Measurements from ENCODE around the gene TRPV4.
A peak's percentile ranks its signal among the peaks of the same experiment; 100 is the strongest.

TRPV4 gene

DNA sequence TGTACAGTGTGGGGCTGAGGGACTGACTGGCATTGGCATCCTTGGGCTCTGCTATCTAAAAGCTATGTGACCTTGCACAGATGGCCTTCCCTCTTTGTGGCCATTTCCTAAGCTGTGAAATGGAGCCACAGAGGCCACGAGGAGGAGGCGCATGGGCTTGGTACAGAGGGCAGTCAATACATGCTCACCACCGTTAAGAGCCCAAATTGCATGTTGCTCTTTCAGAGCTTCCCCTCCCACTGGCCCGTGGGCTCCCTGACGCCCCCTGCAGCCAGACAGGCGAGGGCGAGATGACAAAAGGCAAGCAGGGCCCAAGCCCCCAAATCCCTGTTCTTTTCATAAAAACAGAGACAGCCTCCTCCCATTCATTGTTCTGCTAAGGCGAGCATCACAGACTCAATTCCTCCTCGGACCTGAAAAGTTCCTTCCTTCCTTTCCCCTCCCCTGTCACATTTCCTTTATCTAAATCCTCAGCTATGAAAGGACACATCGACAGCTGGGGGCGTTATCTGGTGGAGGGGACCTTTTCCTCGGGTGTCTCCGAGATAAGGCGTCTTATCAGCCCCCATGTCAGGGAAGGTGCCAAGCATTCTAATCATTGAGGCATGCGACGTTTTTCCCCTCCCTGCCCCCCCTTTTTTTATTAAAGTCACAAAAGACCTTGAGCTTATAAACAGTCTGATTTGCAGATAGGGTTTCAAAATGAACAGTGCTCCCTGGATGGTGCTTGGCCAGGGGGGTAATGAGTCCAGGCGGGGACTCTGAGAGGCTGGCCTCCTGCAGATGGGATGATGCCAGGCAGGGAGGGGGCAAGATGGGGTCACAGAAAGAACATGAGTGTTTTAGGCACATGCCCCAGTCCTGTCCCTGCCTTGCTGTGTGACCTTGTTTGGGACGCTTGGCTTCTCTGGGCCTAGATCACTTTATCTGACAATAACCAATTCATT lies 93.2 kb downstream of the TRPV4 start:
- DNase-seq (ENCODE audit: low read depth), result peak; percentile 51
- TF ChIP-seq POLR2A (IDR thresholded peaks at IDR 0.05; ENCODE audit: extremely low read depth, insufficient read length), result no peak
- TF ChIP-seq, protein P1, sequence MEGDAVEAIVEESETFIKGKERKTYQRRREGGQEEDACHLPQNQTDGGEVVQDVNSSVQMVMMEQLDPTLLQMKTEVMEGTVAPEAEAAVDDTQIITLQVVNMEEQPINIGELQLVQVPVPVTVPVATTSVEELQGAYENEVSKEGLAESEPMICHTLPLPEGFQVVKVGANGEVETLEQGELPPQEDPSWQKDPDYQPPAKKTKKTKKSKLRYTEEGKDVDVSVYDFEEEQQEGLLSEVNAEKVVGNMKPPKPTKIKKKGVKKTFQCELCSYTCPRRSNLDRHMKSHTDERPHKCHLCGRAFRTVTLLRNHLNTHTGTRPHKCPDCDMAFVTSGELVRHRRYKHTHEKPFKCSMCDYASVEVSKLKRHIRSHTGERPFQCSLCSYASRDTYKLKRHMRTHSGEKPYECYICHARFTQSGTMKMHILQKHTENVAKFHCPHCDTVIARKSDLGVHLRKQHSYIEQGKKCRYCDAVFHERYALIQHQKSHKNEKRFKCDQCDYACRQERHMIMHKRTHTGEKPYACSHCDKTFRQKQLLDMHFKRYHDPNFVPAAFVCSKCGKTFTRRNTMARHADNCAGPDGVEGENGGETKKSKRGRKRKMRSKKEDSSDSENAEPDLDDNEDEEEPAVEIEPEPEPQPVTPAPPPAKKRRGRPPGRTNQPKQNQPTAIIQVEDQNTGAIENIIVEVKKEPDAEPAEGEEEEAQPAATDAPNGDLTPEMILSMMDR (IDR thresholded peaks at IDR 0.05; ENCODE audit: low read depth, low read length), result peak; percentile 83
- TF ChIP-seq, protein P2, sequence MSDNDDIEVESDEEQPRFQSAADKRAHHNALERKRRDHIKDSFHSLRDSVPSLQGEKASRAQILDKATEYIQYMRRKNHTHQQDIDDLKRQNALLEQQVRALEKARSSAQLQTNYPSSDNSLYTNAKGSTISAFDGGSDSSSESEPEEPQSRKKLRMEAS (IDR thresholded peaks at IDR 0.05; ENCODE audit: low read depth, low read length), result no peak
- TF ChIP-seq MYC (IDR thresholded peaks at IDR 0.05; ENCODE audit: low read depth, low read length), result no peak
- H3K4me3 ChIP-seq (ENCODE audit: low read depth, low read length), result no peak overlapping the region

DNA sequence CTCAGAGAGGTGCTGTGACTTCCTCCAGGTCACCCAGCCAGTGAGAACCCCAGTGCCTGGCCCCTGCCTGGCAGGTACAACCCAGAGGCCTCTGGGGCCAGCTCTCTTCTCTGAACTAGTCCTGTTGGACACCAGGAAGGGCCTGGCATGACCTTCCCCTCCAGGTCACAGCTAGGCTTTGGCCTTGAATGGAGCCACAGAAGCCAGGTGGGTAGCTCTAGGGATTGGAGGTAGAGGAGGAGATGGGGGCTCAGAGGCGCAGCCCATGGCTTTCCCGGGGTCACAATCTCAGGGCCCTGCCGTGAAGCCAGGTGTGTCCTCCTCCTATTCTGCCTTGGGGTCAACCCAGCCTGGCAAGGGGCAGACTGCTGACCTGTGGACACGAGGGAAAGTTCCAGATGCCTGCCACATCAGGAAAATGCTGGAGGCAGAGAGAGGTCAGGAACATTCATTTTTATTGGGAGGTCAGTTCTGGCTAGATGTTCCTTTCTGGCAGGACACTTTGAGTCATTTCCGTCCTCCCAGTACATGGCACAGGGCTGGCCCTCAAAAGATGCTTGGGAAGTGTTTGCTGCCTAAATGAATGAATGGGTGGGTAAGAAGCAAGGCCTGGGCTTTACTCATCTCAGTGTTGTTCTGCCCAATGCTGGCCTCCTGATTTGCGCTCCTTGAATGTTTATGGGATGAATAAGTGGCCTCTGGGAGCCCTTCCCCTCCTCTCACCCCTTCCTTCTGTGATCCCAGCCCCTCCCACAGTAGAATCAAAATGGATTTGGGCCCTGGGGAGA lies 94.1 kb downstream of the TRPV4 start:
- no peak overlapping the region for H3K4me3 ChIP-seq (ENCODE audit: low read depth, low read length)
- TF ChIP-seq, protein P2 (IDR thresholded peaks at IDR 0.05; ENCODE audit: low read depth, low read length), result no peak
- TF ChIP-seq, protein P1 (IDR thresholded peaks at IDR 0.05; ENCODE audit: low read depth, low read length), result no peak
- TF ChIP-seq MYC (IDR thresholded peaks at IDR 0.05; ENCODE audit: low read depth, low read length) (no peak), POLR2A (IDR thresholded peaks at IDR 0.05; ENCODE audit: extremely low read depth, insufficient read length) (no peak)
- no peak for DNase-seq (ENCODE audit: low read depth)

DNA sequence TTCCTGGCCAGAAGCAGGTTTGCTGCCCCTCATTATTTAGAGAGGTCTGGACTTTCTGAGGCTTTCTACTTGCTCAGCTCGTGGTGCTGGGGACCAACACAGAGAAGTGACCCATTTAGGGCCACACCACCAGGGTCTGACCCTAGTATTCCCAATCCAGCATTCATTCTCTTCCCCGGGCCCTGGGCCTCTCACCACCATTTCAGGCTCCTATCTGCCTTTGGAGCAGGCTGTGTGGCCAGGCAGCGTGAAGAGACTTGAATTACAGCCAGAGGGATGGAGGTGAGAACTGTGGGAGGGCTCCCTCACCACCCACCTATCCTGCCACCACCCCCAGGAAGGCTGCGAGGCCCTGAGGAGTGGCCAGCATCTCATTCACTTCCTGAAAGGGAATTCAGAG lies 95.0 kb downstream of the TRPV4 start:
- TF ChIP-seq, protein P2 (IDR thresholded peaks at IDR 0.05; ENCODE audit: low read depth, low read length), result no peak
- TF ChIP-seq MYC (IDR thresholded peaks at IDR 0.05; ENCODE audit: low read depth, low read length) (no peak), POLR2A (IDR thresholded peaks at IDR 0.05; ENCODE audit: extremely low read depth, insufficient read length) (no peak)
- TF ChIP-seq, protein P1 (IDR thresholded peaks at IDR 0.05; ENCODE audit: low read depth, low read length), result no peak
- DNase-seq (ENCODE audit: low read depth), result no peak
- no peak overlapping the region for H3K4me3 ChIP-seq (ENCODE audit: low read depth, low read length)

DNA sequence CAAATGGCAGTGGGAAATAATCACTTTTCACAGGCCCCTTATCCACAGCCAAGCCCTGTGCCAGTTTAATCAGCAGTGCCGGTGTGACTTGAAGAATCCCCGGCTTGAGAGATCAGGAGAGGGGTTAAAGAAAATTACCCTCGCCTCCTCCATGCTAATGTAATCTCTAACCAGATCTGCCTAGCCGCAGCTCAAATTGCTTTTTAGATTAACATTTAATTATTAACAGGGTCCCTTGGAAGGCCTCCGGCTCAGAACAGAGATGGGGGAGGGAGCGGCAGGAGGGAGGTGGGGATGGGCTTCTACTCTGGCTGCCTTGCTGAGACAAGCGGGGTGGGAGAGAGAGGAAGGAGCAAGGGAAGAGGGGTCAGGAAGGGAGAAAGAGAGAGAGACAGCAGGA lies 95.6 kb downstream of the TRPV4 start:
- no peak overlapping the region for H3K4me3 ChIP-seq (ENCODE audit: low read depth, low read length)
- TF ChIP-seq, protein P1 (IDR thresholded peaks at IDR 0.05; ENCODE audit: low read depth, low read length), result no peak
- TF ChIP-seq, protein P2 (IDR thresholded peaks at IDR 0.05; ENCODE audit: low read depth, low read length), result no peak
- TF ChIP-seq POLR2A (IDR thresholded peaks at IDR 0.05; ENCODE audit: extremely low read depth, insufficient read length) (no peak), MYC (IDR thresholded peaks at IDR 0.05; ENCODE audit: low read depth, low read length) (no peak)
- DNase-seq (ENCODE audit: low read depth), result no peak

DNA sequence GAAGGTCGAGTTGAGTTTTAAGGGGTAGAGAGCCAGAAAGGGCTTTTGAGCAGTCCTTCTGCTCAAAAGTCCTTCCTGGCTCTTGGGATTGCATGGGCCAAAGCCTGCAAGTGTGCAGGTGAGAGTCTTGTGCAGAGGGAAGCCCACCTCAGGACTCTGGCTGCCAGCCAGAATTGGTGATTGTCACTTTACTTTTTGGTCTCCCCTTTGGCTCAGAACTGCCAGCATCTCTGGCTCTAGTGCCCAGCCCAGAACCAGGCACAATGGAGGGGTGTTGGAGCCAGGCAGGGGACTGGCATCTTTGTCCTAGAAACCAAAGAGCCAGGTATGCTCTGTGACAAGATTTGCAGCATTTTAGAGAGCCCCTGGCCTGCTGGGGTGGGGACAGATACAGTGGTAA lies 96.1 kb downstream of the TRPV4 start:
- H3K4me3 ChIP-seq (ENCODE audit: low read depth, low read length), result no peak overlapping the region
- no peak for DNase-seq (ENCODE audit: low read depth)
- TF ChIP-seq, protein P1 (IDR thresholded peaks at IDR 0.05; ENCODE audit: low read depth, low read length), result no peak
- TF ChIP-seq, protein P2 (IDR thresholded peaks at IDR 0.05; ENCODE audit: low read depth, low read length), result no peak
- TF ChIP-seq POLR2A (IDR thresholded peaks at IDR 0.05; ENCODE audit: extremely low read depth, insufficient read length), result no peak
- no peak for TF ChIP-seq MYC (IDR thresholded peaks at IDR 0.05; ENCODE audit: low read depth, low read length)

All from NB4 (cell line).